Hematopoietic multipotent progenitor cell treated with erythropoietin and hydrocortisone succinate and interleukin-3 and kit ligand, for 6 days (in vitro differentiated cells): Measurements from ENCODE around the gene ARMH4.

Source experiments
- DNase-seq: peaks from one replicate; pipeline ENCODE4 v3.0.0-alpha.2; 2015

ARMH4 gene

GRCh38 chr14:58152014-58152857 lies at the start of gene ARMH4:
ARMH4 (minus strand) TSS chr14:58152213; CDS start chr14:58139358, 12,855 bp downstream.
- peak; percentile 94 for DNase-seq

GRCh38 chr14:58200846-58201245 lies 48.8 kb upstream of the ARMH4 start:
- DNase-seq: peak; percentile 18

DNA sequence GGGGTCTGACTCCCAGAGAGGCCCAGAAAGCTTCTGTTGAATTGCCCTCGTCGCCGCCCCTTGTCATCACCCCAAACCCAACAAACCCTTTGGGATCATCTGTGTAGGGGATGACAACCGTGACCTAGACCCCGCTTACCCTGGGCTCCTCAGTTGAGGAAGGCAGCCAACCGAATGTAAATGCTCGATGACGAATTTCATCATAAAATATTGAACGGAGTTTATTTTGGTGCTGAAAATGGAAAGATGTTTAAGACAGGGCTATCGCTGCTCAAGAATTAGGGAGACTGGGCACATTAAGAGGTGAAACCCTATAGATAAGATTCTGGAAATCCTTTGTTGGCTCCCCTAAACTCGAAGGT lies 48.4 kb upstream of the ARMH4 start:
- no peak for DNase-seq

DNA sequence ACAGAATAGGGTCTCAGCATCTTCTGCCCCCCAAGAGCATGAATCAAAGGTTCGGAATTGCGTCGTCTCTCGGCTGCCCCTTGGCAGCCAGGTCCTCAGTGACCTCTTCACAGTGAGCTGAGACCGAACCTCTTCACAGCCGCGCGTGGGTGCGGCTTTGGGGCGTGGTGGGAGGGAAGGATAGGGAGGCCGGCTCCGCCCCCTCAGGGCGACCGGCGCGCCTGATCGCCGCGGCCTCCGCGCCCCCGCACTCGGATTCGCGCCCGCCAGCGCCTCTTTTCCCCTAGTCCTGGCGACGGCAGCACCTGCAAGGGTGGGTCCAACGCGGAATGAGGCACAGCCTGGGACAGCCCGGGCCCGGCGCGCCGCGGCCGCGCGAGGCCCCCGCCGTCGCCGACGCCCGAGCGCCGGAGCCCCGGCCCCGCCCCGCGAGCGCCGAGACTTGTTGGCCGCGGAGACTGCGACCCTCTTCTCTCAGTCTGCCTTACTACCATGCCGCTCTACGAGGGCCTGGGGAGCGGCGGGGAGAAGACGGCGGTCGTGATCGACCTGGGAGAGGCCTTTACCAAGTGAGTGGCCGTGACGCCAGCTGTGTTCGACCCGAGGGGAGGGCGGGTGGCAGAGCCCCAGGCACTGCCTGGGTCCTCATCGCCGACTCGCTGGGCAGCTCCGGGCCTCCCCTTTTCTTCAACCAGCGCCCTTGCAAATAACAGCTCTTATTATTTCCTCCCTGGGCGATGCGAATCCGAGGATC lies 47.9 kb upstream of the ARMH4 start, which contains the start of gene ACTR10:
TSS of gene ACTR10 (plus strand) at position 424 of the 754 bp plus-strand sequence. CDS start at position 493, 69 bp downstream.
- DNase-seq: peak; percentile 91

GRCh38 chr14:58198086-58198485 lies 46.1 kb upstream of the ARMH4 start:
- DNase-seq: no peak

GRCh38 chr14:58196198-58196597 lies 44.2 kb upstream of the ARMH4 start:
- no peak for DNase-seq

GRCh38 chr14:58193542-58193941 lies 41.5 kb upstream of the ARMH4 start:
- no peak for DNase-seq

DNA sequence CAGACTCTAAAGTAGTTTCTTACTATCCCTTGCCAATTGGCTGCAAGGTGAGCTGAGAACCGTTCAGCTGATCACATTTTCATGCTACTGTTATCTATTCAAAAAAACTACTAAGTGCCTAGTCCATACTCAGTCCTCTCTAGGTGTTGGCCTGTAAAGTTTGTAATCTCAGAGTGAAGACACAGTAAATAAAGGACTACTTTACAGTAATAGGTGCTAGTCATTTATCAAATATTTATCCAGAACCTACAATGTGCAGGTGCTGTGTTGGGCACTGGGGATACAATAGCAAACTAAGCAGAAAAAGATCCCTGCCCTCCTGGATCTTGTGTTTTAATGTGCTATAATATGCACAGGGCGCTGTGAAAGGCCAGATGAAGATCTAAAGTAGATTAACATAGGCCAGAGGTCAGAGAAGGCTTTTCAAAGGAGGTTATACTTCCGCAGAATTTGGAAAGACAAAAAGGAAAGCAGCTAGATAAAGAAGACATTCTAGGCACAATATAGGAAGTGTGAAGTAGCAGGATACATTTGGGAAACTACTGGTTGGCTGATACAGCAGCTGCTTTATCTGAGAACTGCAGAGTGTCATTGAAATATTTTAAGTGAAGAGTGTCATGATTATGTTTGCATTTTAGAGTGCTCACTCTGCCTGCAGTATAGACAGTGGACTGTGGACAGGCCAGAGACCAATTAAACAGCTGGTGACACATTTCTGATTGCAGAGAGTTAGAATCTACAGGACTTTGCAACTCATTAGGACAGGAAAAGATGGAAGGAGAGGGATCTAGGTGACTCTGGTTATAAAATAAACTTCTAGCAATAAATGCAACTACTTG lies 40.0 kb upstream of the ARMH4 start:
- no peak for DNase-seq

- no peak for DNase-seq
Measured at GRCh38 chr14:58189176-58189575, 37.2 kb upstream of the ARMH4 start.

- no peak for DNase-seq
Measured at GRCh38 chr14:58177125-58177524, 25.1 kb upstream of the ARMH4 start.

DNA sequence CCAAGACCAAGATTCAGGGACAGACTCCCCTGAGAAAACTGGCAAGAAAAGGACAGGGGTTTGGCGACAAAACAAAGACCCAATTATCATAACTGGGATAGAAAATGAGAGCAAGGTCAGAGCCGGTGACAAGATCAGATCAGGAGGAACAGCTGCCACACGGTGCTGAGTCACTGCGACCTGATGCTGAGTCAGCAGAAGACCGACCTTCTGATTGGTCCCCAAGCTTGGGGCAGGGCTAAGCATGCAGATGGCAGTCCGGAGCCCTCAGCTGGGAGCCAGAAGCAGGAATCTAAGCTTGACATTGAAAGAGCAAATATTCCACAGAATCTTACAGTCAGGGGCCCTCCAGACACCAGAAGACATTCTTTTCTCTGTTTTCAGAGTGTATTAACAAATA lies 19.1 kb upstream of the ARMH4 start:
- DNase-seq: peak; percentile 91

GRCh38 chr14:58167891-58168290 lies 15.9 kb upstream of the ARMH4 start:
- DNase-seq: no peak

GRCh38 chr14:58167057-58167456 lies 15.0 kb upstream of the ARMH4 start:
- DNase-seq: no peak

GRCh38 chr14:58166005-58166983 lies 14.3 kb upstream of the ARMH4 start:
- peak; percentile 91 for DNase-seq

- no peak for DNase-seq
Measured at GRCh38 chr14:58160561-58160960, 8.5 kb upstream of the ARMH4 start.

- DNase-seq: peak; percentile 36
Measured at GRCh38 chr14:58151133-58152013, 640 bp downstream of the ARMH4 start.

GRCh38 chr14:58150243-58150805 lies 1.7 kb downstream of the ARMH4 start:
- no peak for DNase-seq

- DNase-seq: no peak
Measured at GRCh38 chr14:58149196-58149595, 2.8 kb downstream of the ARMH4 start.

- DNase-seq: no peak
Measured at GRCh38 chr14:58146399-58146798, 5.6 kb downstream of the ARMH4 start.

DNA sequence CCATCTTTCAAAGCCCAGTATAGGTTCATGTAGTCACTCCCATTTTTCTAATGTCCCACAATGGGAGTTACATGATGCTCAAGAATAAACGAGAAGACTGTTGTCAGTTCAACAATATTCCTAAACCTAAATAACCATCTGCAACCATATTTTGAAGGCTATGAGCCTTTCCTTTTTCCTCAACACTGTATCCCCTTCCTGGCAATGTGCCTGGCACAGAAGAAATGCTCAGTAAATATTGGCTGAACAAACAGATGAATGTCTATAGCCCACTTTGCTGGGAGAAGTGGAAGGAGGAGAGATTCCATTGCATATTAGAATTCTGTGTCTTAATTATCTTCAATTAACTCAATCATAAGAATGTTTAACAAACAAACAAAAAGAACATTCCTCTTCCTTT lies 6.1 kb downstream of the ARMH4 start:
- no peak for DNase-seq
